Stromal cell of bone marrow (primary cell): ENCODE results near the gene TCIRG1.
"Not testable (repeated sequence)": the region's sequence is repeated elsewhere in the genome, so short reads cannot be mapped to it uniquely, and the experiment has no call there.

Source experiments
- DNase-seq: peaks from one replicate; pipeline ENCODE4 v3.0.0-alpha.2; 2012; ENCODE audit warnings: low read depth

TCIRG1 gene, protein sequence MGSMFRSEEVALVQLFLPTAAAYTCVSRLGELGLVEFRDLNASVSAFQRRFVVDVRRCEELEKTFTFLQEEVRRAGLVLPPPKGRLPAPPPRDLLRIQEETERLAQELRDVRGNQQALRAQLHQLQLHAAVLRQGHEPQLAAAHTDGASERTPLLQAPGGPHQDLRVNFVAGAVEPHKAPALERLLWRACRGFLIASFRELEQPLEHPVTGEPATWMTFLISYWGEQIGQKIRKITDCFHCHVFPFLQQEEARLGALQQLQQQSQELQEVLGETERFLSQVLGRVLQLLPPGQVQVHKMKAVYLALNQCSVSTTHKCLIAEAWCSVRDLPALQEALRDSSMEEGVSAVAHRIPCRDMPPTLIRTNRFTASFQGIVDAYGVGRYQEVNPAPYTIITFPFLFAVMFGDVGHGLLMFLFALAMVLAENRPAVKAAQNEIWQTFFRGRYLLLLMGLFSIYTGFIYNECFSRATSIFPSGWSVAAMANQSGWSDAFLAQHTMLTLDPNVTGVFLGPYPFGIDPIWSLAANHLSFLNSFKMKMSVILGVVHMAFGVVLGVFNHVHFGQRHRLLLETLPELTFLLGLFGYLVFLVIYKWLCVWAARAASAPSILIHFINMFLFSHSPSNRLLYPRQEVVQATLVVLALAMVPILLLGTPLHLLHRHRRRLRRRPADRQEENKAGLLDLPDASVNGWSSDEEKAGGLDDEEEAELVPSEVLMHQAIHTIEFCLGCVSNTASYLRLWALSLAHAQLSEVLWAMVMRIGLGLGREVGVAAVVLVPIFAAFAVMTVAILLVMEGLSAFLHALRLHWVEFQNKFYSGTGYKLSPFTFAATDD

DNA sequence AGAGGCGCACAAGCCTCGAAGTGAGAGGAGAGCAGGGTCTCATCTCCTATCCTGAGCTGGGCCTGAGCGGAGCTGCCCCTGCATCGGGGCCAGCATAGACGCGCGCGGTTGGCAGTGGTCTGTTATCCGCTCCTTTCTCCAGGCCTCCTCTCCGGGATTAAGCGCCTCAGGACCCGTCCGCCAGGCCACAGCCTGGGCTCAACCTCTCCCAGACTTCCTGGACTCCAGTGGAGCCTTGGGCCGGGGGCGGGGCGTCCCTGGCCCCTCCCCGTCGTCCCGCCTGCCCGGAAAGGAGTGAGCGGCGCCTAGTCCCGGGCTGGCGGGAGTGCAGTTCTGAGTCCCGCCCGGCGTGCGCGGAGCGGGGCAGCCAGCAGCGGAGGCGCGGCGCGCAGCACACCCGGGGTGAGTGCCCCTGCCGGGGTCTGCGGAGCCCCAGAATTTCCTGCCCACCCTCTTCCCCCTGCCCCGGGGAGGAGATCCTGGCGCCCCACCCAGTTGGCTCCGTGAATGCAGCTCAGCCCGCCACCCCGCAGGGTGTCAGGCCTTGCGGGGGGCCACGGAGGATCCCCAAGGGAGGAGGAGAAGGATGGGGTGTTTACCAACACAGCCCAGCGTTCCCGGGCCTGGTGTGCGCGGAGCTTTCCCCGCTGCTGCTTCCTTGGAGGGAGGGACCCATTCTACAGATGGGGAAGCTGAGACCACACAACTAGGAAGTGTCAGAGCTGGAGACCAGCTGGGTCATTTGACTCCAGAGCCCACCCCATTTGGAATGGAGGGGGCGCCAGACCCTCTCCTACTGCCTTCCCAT lies at the start of gene TCIRG1:
Gene TCIRG1, plus strand, starts transcription at position 308 of the 808 bp plus-strand sequence. CDS start 2,247 bp downstream, outside the sequence.
- peak; percentile 72 for DNase-seq

- not testable (repeated sequence) for DNase-seq
Observed at GRCh38 chr11:67990546-67991346, 48.1 kb upstream of the TCIRG1 start.

DNA sequence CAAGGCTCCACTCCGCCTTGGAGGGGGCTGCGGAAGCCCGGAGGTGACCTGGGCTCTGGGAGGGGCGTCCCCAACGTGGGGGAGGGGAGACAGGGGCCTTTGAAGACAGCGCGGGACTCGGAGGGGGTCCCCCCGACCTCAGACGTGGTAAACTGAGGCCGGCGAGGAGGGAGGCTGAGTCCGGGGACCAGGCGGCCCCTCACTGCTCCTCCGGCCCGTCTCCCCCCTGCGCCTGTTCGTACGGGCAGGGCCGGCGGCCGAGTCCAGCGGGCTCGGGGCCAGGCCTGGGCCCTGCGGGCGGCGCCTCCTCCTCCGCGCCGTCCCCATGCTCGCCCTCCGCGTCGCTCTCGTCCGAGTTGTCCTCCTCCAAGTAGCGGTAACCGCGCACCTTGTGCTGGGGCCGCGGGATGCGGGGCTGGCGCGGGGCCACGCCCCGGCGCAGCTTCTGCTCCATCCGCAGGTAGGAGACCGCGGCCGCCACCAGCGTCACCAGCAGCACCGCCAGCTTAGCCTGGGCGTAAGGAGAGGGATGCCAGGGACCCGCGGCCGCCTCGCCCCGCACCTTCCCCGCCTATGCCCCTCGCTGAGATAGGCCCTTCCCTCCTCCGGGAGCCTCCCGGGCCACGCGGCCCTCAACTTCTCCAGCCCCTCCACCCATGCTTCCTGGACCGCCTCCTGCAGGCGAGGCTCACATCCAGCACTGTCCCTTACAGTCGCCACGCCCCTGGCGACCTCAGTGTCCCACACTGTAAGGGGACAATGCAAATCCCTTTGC lies 47.3 kb upstream of the TCIRG1 start:
- not testable (repeated sequence) for DNase-seq

DNA sequence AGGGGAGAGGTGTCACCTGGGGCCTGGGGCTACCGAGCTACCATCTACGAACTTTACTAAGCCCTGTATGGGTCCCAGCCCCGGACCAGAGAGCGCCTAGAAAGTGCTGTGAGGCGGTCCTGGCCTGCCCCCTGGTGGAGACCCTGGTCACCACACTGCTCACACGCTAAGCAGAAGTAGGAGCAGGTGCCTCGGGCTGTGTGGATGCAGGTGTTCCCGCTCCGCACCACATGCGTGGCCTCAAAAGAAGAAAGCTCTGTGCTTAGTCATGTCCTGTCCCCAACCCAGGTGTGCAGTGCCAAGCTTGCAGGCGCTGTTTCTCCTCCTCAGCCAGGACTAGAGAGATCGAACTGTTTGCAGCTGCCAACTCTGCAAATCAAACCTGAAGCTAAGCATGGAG lies 45.0 kb upstream of the TCIRG1 start:
- not testable (repeated sequence) for DNase-seq

- not testable (repeated sequence) for DNase-seq
Observed at GRCh38 chr11:67994387-67994786, 44.4 kb upstream of the TCIRG1 start.

DNA sequence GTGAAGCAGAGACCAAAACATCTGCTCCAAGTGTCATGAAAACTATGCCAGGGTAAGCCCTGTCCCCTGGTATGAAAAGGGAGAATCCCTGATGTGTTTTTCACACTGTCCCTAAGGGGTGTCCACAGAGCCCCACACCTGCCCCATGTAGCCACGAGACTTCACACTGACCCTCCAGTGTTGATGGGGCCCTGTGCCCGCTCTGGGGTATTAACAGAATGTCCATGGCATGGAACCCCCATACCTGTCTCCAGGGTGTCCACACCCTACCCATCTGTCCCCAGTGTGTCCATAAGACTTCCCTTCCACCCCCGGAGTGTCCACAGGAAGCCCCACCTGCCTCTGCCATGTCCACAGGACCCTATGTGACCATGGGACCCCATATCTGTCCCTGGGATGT lies 43.7 kb upstream of the TCIRG1 start:
- DNase-seq: not testable (repeated sequence)

GRCh38 chr11:67995579-67995978 lies 43.2 kb upstream of the TCIRG1 start:
- DNase-seq: not testable (repeated sequence)

DNA sequence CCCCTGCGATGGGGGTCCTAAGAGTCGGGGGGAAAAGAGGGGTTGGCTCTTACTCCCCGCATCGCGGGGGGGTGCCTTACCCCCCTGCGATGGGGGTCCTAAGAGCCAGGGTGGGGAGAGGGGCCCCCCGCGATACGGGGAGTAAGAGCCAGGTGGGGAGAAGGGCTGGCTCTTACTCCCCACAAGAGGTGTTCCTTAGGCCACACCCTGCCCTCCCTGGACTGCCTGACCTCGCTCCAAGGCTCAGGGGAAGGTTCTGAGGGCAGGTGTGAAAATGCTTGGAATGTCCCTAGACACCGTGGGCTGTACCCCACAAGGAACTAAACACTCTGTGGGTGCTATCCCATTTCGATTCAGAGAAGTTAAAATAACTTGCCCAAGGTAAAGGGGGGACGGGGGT lies 42.8 kb upstream of the TCIRG1 start:
- DNase-seq: no peak

GRCh38 chr11:67996622-67997474 lies 42.0 kb upstream of the TCIRG1 start:
- DNase-seq: no peak

GRCh38 chr11:67997475-67997921 lies 41.3 kb upstream of the TCIRG1 start:
- no peak for DNase-seq

GRCh38 chr11:67998150-67999045 lies 40.4 kb upstream of the TCIRG1 start:
- DNase-seq: no peak

DNA sequence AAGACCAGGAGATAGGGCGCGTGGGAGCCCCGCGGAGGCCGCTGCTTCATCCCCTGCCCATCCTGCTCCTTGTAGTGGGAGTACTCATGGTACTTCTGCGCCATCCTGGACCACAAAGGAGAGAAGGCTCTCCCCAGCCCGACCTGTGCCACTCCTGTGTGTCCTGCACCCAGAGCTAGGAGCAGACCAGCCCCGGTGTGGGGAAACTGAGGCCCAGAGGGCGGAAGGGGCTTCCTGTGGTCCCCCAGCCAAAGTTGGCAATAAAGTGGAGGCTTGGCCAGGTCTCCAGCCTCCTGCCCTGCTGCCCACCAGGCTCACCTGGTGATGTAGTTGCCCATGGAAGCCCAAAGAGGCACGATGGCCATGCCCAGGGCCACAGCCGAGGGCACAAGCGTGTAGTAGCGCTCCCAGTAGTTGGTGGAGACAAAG lies 39.6 kb upstream of the TCIRG1 start:
- no peak for DNase-seq

DNA sequence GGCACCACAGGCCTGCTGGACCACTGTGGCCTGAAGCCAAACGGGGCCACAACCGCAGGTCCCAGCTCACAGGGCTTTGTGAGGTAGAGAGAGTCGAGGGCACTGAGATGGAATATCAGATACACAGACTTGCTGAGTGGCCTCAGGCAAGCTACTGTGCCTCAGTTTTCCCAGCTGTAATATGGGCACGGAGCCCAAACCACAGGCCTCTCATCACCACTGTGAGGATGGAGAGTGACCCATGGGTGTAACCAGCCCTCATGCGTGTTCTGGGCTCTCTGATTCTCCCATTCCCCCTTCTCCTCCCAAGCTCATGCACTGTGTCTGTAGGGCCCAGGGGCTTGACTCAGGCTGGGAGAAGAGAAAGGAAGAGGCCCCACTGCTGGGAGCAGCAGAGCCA lies 39.1 kb upstream of the TCIRG1 start:
- DNase-seq: no peak

- DNase-seq: no peak
Observed at GRCh38 chr11:68002575-68002937, 36.3 kb upstream of the TCIRG1 start.

- no peak for DNase-seq
Observed at GRCh38 chr11:68002938-68003845, 35.6 kb upstream of the TCIRG1 start.

DNA sequence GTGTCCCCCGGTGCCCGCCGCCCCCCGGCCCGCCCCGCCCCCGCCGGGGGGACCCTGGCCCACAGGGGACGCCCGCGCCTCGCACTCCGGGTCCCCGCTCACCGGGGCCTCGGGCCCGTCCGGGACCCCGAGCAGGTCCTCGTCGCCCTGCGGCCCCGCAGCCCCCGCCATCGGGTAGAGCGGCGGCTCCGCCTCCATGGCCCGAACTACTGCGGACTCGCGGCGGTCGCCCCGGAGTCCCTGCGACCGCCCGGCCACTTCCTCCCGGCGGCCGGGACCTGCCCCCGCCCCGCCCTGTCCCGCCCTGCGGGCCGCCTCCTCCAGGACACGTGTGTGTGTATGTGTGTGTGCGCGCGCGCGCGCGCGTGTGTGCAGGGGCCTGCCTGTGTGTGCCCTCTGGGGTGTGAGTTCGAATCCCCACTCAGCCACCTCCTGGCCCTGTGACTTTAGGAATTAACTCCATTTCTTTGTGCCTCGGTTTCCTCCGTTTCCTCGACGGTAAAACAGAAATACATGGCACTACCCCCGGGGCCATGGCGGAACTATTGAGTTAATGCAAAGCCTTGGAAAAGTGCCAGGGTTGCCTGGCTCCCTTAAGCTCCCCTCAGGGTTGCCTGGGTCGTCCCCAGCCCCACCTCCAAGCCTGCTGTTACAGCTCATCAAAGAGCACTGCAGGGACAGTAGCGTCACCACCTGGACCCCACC lies 34.8 kb upstream of the TCIRG1 start, which contains the start of gene UNC93B1:
Gene UNC93B1, minus strand, starts transcription at position 252 of the 705 bp plus-strand sequence. Its CDS starts 54 bp downstream, at position 198.
- peak; percentile 57 for DNase-seq
